ENCODE measurements around the gene HELQ. TPM values are rescaled to one million over a fixed set of nuclear protein-coding genes. Genes with fewer than 3 reads are reported as not detected.

The HELQ gene
- total RNA-seq, 1 experiment from 2014 or later = 7.0 TPM

DNA sequence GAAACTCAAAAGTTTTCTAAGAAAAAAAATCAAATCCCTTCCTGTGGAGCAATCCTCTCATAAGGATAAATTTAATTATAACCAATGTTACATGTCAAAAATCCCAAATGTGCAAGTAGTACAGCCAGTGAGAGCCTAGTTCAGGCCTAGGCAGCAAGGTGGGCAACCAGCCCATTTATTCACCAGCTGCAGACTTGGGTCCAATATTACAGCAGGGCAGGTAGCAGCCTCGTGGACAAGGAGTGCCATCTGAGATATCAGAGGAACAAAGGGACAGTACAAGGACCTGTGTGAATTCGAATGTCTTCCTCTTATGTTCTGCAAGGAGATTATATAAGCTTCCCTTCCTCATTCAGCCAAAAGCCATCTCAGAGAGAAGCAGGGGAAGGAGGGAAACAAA lies 6.6 kb downstream of the HELQ start:
- DNase-seq = no peak
- H3K27ac ChIP-seq = no peak overlapping the region
- TF ChIP-seq, protein P1, sequence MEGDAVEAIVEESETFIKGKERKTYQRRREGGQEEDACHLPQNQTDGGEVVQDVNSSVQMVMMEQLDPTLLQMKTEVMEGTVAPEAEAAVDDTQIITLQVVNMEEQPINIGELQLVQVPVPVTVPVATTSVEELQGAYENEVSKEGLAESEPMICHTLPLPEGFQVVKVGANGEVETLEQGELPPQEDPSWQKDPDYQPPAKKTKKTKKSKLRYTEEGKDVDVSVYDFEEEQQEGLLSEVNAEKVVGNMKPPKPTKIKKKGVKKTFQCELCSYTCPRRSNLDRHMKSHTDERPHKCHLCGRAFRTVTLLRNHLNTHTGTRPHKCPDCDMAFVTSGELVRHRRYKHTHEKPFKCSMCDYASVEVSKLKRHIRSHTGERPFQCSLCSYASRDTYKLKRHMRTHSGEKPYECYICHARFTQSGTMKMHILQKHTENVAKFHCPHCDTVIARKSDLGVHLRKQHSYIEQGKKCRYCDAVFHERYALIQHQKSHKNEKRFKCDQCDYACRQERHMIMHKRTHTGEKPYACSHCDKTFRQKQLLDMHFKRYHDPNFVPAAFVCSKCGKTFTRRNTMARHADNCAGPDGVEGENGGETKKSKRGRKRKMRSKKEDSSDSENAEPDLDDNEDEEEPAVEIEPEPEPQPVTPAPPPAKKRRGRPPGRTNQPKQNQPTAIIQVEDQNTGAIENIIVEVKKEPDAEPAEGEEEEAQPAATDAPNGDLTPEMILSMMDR (conservative IDR thresholded peaks at IDR 0.05) = no peak
- TF ChIP-seq EZH2 (IDR thresholded peaks at IDR 0.05; ENCODE audit: low read depth) = no peak
- CTCF ChIA-PET = no interaction called here
- no peaks in the 10 kb centered on the region for H3K9me3 ChIP-seq (ENCODE audit: insufficient read depth, low read depth)
- H4K20me1 ChIP-seq (ENCODE audit: insufficient read depth) = no peaks in the 10 kb centered on the region
- no peaks in the 10 kb centered on the region for H3K27me3 ChIP-seq (ENCODE audit: insufficient read depth, low read depth)
- H3K36me3 ChIP-seq (ENCODE audit: low read depth) = no peaks in the 10 kb centered on the region
- no peaks in the 10 kb centered on the region for H3F3A ChIP-seq (ENCODE audit: insufficient read depth, low read depth)
- no peak overlapping the region for H3K4me3 ChIP-seq
- no TSS peak for BruUV-seq (replicated peaks)
- H3K4me2 ChIP-seq = no peak overlapping the region
- H3K9me2 ChIP-seq (ENCODE audit: insufficient read depth) = no peaks in the 10 kb centered on the region
- no peaks in the 10 kb centered on the region for H3K4me1 ChIP-seq (replicated peaks; ENCODE audit: insufficient read depth)
- H2AFZ ChIP-seq = no peak overlapping the region
- H3K79me2 ChIP-seq (ENCODE audit: low read depth) = peaks cover 6% of the 10 kb centered on the region
- intact Hi-C loops (cut with micrococcal nuclease; ENCODE audit: unreplicated experiment) = no loop called here
- POLR2A ChIA-PET (ENCODE audit: unreplicated experiment) = no interaction called here

- no peaks in the 10 kb centered on the region for H3K79me2 ChIP-seq (ENCODE audit: low read depth)
- intact Hi-C loops (cut with micrococcal nuclease; ENCODE audit: unreplicated experiment) = no loop called here
- BruUV-seq (replicated peaks) = no TSS peak
- TF ChIP-seq, protein P1 (conservative IDR thresholded peaks at IDR 0.05) = no peak
- TF ChIP-seq EZH2 (IDR thresholded peaks at IDR 0.05; ENCODE audit: low read depth) = no peak
- no peaks in the 10 kb centered on the region for H4K20me1 ChIP-seq (ENCODE audit: insufficient read depth)
- no peaks in the 10 kb centered on the region for H3F3A ChIP-seq (ENCODE audit: insufficient read depth, low read depth)
- ChIA-PET CTCF (no interaction called here), POLR2A (ENCODE audit: unreplicated experiment) (interaction anchor here (0.5 kb wide), 1 partner anchor 9 kb away, joined by 6 read pairs; no protein-coding TSS in a partner anchor)
- H3K4me1 ChIP-seq (replicated peaks; ENCODE audit: insufficient read depth) = no peaks in the 10 kb centered on the region
- H3K27me3 ChIP-seq (ENCODE audit: insufficient read depth, low read depth) = no peaks in the 10 kb centered on the region
- no peak overlapping the region for H3K27ac ChIP-seq
- H3K4me2 ChIP-seq = no peak overlapping the region
- H3K9me2 ChIP-seq (ENCODE audit: insufficient read depth) = no peaks in the 10 kb centered on the region
- H3K36me3 ChIP-seq (ENCODE audit: low read depth) = no peaks in the 10 kb centered on the region
- no peak for DNase-seq
- H3K9me3 ChIP-seq (ENCODE audit: insufficient read depth, low read depth) = no peaks in the 10 kb centered on the region
- no peak overlapping the region for H3K4me3 ChIP-seq
- no peak overlapping the region for H2AFZ ChIP-seq
These were observed 14.7 kb downstream of the HELQ start for GRCh38 chr4:83440899-83441298.

DNA sequence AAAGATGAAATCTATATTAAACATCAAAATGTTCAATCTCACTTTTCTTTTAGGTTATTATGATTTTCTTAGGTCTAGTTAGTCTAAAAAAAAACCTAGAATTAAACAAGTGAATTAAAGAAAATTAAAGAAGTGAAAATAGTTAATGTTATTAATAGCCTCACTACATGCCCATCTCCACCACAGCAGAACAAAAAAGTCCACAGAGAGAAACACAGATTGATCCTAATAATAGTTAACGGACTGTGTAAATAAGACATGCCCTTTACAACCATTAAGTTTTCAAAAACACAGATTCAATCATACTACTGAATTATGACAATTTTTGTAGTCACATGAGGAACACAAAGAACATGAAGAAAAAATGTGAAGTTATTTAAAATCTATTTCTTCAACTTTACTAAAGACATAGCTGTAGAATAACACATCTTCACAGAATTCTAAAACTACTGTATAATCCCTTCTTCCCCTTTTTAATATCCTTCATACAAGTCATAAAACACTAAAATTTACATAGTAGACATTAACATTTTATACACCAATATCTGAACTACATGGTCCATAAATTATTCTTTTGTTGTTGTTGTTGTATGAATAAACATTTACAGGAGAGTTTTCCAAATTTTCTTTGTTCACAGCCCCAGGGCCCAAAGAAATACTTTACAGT lies 15.3 kb downstream of the HELQ start:
- H3K4me3 ChIP-seq = no peak overlapping the region
- no peak for DNase-seq
- POLR2A ChIA-PET (ENCODE audit: unreplicated experiment) = interaction anchor here (0.5 kb wide), 1 partner anchor 10 kb away, joined by 6 read pairs; no protein-coding TSS in a partner anchor
- H3K79me2 ChIP-seq (ENCODE audit: low read depth) = no peaks in the 10 kb centered on the region
- no peaks in the 10 kb centered on the region for H3F3A ChIP-seq (ENCODE audit: insufficient read depth, low read depth)
- H3K9me3 ChIP-seq (ENCODE audit: insufficient read depth, low read depth) = no peaks in the 10 kb centered on the region
- H3K36me3 ChIP-seq (ENCODE audit: low read depth) = no peaks in the 10 kb centered on the region
- TF ChIP-seq EZH2 (IDR thresholded peaks at IDR 0.05; ENCODE audit: low read depth) = no peak
- TF ChIP-seq, protein P1 (conservative IDR thresholded peaks at IDR 0.05) = no peak
- intact Hi-C loops (cut with micrococcal nuclease; ENCODE audit: unreplicated experiment) = no loop called here
- CTCF ChIA-PET = no interaction called here
- H3K4me1 ChIP-seq (replicated peaks; ENCODE audit: insufficient read depth) = no peaks in the 10 kb centered on the region
- H3K27ac ChIP-seq = no peak overlapping the region
- H2AFZ ChIP-seq = no peak overlapping the region
- no peaks in the 10 kb centered on the region for H4K20me1 ChIP-seq (ENCODE audit: insufficient read depth)
- no peak overlapping the region for H3K4me2 ChIP-seq
- no peaks in the 10 kb centered on the region for H3K27me3 ChIP-seq (ENCODE audit: insufficient read depth, low read depth)
- no peaks in the 10 kb centered on the region for H3K9me2 ChIP-seq (ENCODE audit: insufficient read depth)
- no TSS peak for BruUV-seq (replicated peaks)
